Suppressor macrophage treated with lipopolysaccharide for 4 hours (primary cell): ENCODE results near the gene ZNF445.
A peak's percentile ranks its signal among the peaks of the same experiment; 100 is the strongest.
"Not testable (repeated sequence)": the region's sequence is repeated elsewhere in the genome, so short reads cannot be mapped to it uniquely, and the experiment has no call there.

Source experiments
- DNase-seq: peaks from one replicate; pipeline ENCODE4 v3.0.0-alpha.2; 2020

ZNF445 gene

GRCh38 chr3:44477312-44478030 is at the start of gene ZNF445:
ZNF445 (minus strand) TSS chr3:44477670; CDS start chr3:44455549, 22,121 bp downstream.
- DNase-seq: peak; percentile 85

GRCh38 chr3:44525060-44525459 is 47.6 kb upstream of the ZNF445 start:
- DNase-seq: no peak

GRCh38 chr3:44522494-44522933 is 45.0 kb upstream of the ZNF445 start:
- no peak for DNase-seq

GRCh38 chr3:44521721-44522120 is 44.3 kb upstream of the ZNF445 start:
- no peak for DNase-seq

- no peak for DNase-seq
These were observed 41.3 kb upstream of the ZNF445 start for GRCh38 chr3:44518782-44519156.

- peak; percentile 64 for DNase-seq
These were observed 38.8 kb upstream of the ZNF445 start for GRCh38 chr3:44516230-44516629.

- DNase-seq: no peak
These were observed 36.0 kb upstream of the ZNF445 start for GRCh38 chr3:44513513-44513912.

GRCh38 chr3:44511238-44511566 is 33.7 kb upstream of the ZNF445 start:
- DNase-seq: no peak

- DNase-seq: peak; percentile 17
These were observed 32.5 kb upstream of the ZNF445 start for GRCh38 chr3:44510000-44510368.

GRCh38 chr3:44509393-44509921 is 32.0 kb upstream of the ZNF445 start:
- peak; percentile 2 for DNase-seq

GRCh38 chr3:44506961-44507360 is 29.5 kb upstream of the ZNF445 start:
- no peak for DNase-seq

GRCh38 chr3:44506556-44506955 is 29.1 kb upstream of the ZNF445 start:
- no peak for DNase-seq

GRCh38 chr3:44504566-44504965 is 27.1 kb upstream of the ZNF445 start:
- no peak for DNase-seq

- DNase-seq: not testable (repeated sequence)
These were observed 25.7 kb upstream of the ZNF445 start for GRCh38 chr3:44503178-44503577.

- no peak for DNase-seq
These were observed 24.5 kb upstream of the ZNF445 start for GRCh38 chr3:44501971-44502370.

- not testable (repeated sequence) for DNase-seq
These were observed 22.4 kb upstream of the ZNF445 start for GRCh38 chr3:44499899-44500168.

- no peak for DNase-seq
These were observed 21.9 kb upstream of the ZNF445 start for GRCh38 chr3:44499149-44499898.

- no peak for DNase-seq
These were observed 18.4 kb upstream of the ZNF445 start for GRCh38 chr3:44495636-44496415.

GRCh38 chr3:44492496-44492895 is 15.0 kb upstream of the ZNF445 start:
- no peak for DNase-seq

GRCh38 chr3:44482721-44483120 is 5.3 kb upstream of the ZNF445 start:
- no peak for DNase-seq

- DNase-seq: no peak
These were observed 1.2 kb upstream of the ZNF445 start for GRCh38 chr3:44478606-44479094.

GRCh38 chr3:44478055-44478468 is 592 bp upstream of the ZNF445 start:
- no peak for DNase-seq

GRCh38 chr3:44476963-44477311 is 533 bp downstream of the ZNF445 start:
- no peak for DNase-seq

- peak; percentile 32 for DNase-seq
These were observed 1.3 kb downstream of the ZNF445 start for GRCh38 chr3:44476181-44476611.
